Progenitor cell of endocrine pancreas (in vitro differentiated cells): ENCODE results near the gene NSF. TPM values are rescaled to one million over a fixed set of nuclear protein-coding genes. Genes with fewer than 3 reads are reported as not detected.

Source experiments
- DNase-seq: peaks from one replicate; pipeline ENCODE4 v3.0.0; 2021; ENCODE audit warnings: low spot score; ENCODE audit not compliant: unreplicated experiment
- H3K27ac Mint-ChIP-seq: 2 replicates; pipeline ENCODE4 v1.8.0; 2021; ENCODE audit warnings: mild to moderate bottlenecking, moderate library complexity, mixed read lengths
- H3K27me3 Mint-ChIP-seq: 2 replicates; pipeline ENCODE4 v1.8.0; 2021; ENCODE audit warnings: mixed read lengths
- H3K36me3 Mint-ChIP-seq: 2 replicates; pipeline ENCODE4 v1.8.0; 2022; ENCODE audit warnings: mixed read lengths; ENCODE audit not compliant: insufficient read depth
- H3K4me1 Mint-ChIP-seq: 2 replicates; pipeline ENCODE4 v1.8.0; 2021; ENCODE audit warnings: low read depth, mixed read lengths
- H3K4me3 Mint-ChIP-seq: 2 replicates; pipeline ENCODE4 v1.8.0; 2021; ENCODE audit warnings: low read depth, mild to moderate bottlenecking, moderate library complexity, mixed read lengths
- H3K9me3 Mint-ChIP-seq: 2 replicates; pipeline ENCODE4 v1.8.0; 2021; ENCODE audit warnings: low read depth, mixed read lengths
- CTCF ChIP-seq: fragments of 200-600 bp; sonication (generic); IDR thresholded peaks from one replicate; pipeline ENCODE4 v1.5.0; 2021; ENCODE audit warnings: antibody characterized with exemption, mild to moderate bottlenecking; ENCODE audit not compliant: unreplicated experiment
- total RNA-seq: library from RNA; stranded (reverse); gene quantifications from 2 replicates; pipeline ENCODE4 v1.2.1, GENCODE V29; 2021

Gene NSF
- total RNA-seq, 1 donor from 2014 or later, result 31.3 TPM

- Mint-ChIP-seq H3K27me3 (no peaks in the 10 kb centered on the region), H3K36me3 (peaks cover 4% of the 10 kb centered on the region)
Observed at GRCh38 chr17:46737326-46737725, 146.9 kb downstream of the NSF start.

GRCh38 chr17:46738544-46738943, 148.1 kb downstream of the NSF start:
- no peak overlapping the region for H3K27ac Mint-ChIP-seq
- H3K27me3 Mint-ChIP-seq, result no peaks in the 10 kb centered on the region
- no peaks in the 10 kb centered on the region for H3K9me3 Mint-ChIP-seq
- H3K4me3 Mint-ChIP-seq, result no peak overlapping the region
- DNase-seq, result no peak
- TF ChIP-seq CTCF, result no peak
- H3K36me3 Mint-ChIP-seq, result peaks cover 4% of the 10 kb centered on the region
- H3K4me1 Mint-ChIP-seq, result peaks cover 19% of the 10 kb centered on the region

More at GRCh38 chr17:46737326-46737725, 146.9 kb downstream of the NSF start:
- DNase-seq, result no peak
- Mint-ChIP-seq H3K4me1 (peaks cover 19% of the 10 kb centered on the region), H3K4me3 (no peak overlapping the region), H3K9me3 (no peaks in the 10 kb centered on the region), H3K27ac (no peak overlapping the region)
- TF ChIP-seq CTCF, result no peak

GRCh38 chr17:46739982-46740381, 149.5 kb downstream of the NSF start:
- DNase-seq, result no peak
- H3K4me3 Mint-ChIP-seq, result no peak overlapping the region
- H3K9me3 Mint-ChIP-seq, result no peaks in the 10 kb centered on the region
- H3K36me3 Mint-ChIP-seq, result peaks cover 4% of the 10 kb centered on the region
- H3K4me1 Mint-ChIP-seq, result peaks cover 19% of the 10 kb centered on the region
- no peak for TF ChIP-seq CTCF
- peak overlapping the region; percentile 5 for H3K27ac Mint-ChIP-seq
- peaks cover 3% of the 10 kb centered on the region for H3K27me3 Mint-ChIP-seq

GRCh38 chr17:46741122-46741730, 150.8 kb downstream of the NSF start:
- no peaks in the 10 kb centered on the region for H3K9me3 Mint-ChIP-seq
- H3K4me3 Mint-ChIP-seq, result no peak overlapping the region
- no peak for TF ChIP-seq CTCF
- H3K4me1 Mint-ChIP-seq, result peaks cover 19% of the 10 kb centered on the region
- H3K27ac Mint-ChIP-seq, result no peak overlapping the region
- DNase-seq, result no peak
- H3K36me3 Mint-ChIP-seq, result peaks cover 4% of the 10 kb centered on the region
- H3K27me3 Mint-ChIP-seq, result peaks cover 3% of the 10 kb centered on the region

GRCh38 chr17:46742565-46743270, 152.2 kb downstream of the NSF start:
- peaks cover 19% of the 10 kb centered on the region for H3K4me1 Mint-ChIP-seq
- H3K27me3 Mint-ChIP-seq, result peaks cover 3% of the 10 kb centered on the region
- H3K27ac Mint-ChIP-seq, result no peak overlapping the region
- H3K4me3 Mint-ChIP-seq, result no peak overlapping the region
- DNase-seq, result no peak
- H3K9me3 Mint-ChIP-seq, result no peaks in the 10 kb centered on the region
- no peak for TF ChIP-seq CTCF
- peaks cover 4% of the 10 kb centered on the region for H3K36me3 Mint-ChIP-seq
